ENCODE results near the gene PACSIN3.

DNA sequence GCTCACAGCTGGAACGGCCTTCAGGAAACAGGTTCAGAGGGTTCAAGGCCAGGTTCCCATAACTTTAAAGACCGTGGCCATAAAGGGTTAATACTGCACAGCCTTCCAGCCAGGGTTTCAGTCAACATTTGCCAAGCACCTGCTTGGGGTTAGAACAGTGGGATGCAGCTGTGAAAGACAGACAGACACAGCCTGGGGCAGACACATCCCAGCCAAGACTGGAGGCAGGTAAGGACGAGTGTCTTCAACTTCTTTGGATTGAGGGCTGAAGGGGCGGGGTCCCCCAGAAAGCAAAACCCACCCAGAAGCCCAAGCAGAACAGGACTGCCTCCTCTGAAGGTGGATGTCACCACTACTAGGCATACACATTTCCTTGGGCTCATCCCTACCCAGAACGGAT lies 23.8 kb downstream of the PACSIN3 start:
- TF ChIP-seq FOXK1 (CRISPR knock-in tag; IDR thresholded peaks at IDR 0.05; ENCODE audit: borderline replicate concordance, low read depth) (no peak), ZNF660 (CRISPR knock-in tag; IDR thresholded peaks at IDR 0.05; ENCODE audit: borderline replicate concordance, low read depth) (no peak), ZNF430 (CRISPR knock-in tag; IDR thresholded peaks at IDR 0.05) (no peak; the same call in 1 of the 2 replicates), HDAC2 (CRISPR knock-in tag; IDR thresholded peaks at IDR 0.05) (no peak), POLR2A (IDR thresholded peaks at IDR 0.05; ENCODE audit: insufficient read depth in 1 of 2, low read depth in 2 of 2, low read length in 2 of 2) (0 out of 4 replicates have a peak, but pooled peaks of 1 of the 2 experiments have one; percentile 28), SCMH1 (CRISPR knock-in tag; IDR thresholded peaks at IDR 0.05; ENCODE audit: borderline replicate concordance) (no peak), SOX6 (IDR thresholded peaks at IDR 0.05) (no peak), SOX6 (CRISPR knock-in tag; IDR thresholded peaks at IDR 0.05) (no peak), MAF1 (CRISPR knock-in tag; IDR thresholded peaks at IDR 0.05; ENCODE audit: borderline replicate concordance) (no peak), CREM (IDR thresholded peaks at IDR 0.05) (no peak), CREM (CRISPR knock-in tag; IDR thresholded peaks at IDR 0.05) (no peak), CTCF (CRISPR knock-in tag; IDR thresholded peaks at IDR 0.05) (no peak)
- TF ChIP-seq, protein P1, sequence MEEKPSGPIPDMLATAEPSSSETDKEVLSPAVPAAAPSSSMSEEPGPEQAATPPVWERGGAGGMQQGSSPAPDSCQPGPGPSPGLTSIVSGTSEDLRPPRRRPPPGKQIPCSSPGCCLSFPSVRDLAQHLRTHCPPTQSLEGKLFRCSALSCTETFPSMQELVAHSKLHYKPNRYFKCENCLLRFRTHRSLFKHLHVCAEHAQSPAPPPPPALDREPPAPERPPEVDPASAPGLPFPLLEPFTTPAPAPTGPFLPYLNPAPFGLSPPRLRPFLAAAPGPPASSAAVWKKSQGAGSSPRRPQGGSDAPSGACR (CRISPR knock-in tag; IDR thresholded peaks at IDR 0.05), result no peak
- TF ChIP-seq, protein P2, sequence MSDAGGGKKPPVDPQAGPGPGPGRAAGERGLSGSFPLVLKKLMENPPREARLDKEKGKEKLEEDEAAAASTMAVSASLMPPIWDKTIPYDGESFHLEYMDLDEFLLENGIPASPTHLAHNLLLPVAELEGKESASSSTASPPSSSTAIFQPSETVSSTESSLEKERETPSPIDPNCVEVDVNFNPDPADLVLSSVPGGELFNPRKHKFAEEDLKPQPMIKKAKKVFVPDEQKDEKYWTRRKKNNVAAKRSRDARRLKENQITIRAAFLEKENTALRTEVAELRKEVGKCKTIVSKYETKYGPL (CRISPR knock-in tag; IDR thresholded peaks at IDR 0.05), result no peak
